NCI-H2107 treated with DMSO at 0.1 percent for 48 hours (cell line): ENCODE results near the gene KEL.

Source experiments
- DNase-seq: peaks from one replicate; lab custom pipeline; 2025; ENCODE audit not compliant: unreplicated experiment; lab: John Stamatoyannopoulos, UW

Gene KEL

DNA sequence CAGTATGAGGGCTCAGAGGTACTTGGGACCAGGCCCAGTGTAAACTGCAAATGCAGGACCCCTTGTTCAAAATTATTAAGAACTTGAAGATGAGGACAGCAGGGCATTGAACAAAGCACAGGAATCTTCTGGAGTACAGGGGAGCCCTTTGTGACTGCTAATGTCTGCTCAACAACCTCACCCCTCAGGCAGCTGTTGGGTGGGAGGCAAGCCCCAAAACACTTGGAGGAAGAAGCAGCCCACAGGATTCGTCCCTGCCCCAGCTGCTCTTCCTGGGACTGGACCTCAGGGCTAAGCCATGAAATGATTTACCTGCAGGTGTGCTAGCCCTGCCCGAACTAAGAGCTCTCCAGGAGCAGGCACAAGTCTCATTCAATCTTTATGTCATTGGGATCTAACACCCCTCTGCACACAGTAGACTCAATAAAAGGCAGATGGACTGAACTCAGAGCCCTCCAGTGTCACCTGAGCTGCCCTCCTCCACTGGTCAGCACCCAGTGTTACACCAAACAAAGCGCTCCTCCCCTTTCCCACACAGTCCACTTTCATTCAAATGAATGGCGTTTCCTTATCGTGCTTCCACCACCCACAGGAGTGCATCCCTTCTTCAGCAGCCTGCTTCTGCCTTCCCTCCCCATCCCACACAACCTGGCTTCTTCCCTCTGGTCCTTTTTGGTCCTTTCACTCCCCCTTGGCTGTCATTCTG, 29.6 kb downstream of the KEL start:
- no peak for DNase-seq

DNA sequence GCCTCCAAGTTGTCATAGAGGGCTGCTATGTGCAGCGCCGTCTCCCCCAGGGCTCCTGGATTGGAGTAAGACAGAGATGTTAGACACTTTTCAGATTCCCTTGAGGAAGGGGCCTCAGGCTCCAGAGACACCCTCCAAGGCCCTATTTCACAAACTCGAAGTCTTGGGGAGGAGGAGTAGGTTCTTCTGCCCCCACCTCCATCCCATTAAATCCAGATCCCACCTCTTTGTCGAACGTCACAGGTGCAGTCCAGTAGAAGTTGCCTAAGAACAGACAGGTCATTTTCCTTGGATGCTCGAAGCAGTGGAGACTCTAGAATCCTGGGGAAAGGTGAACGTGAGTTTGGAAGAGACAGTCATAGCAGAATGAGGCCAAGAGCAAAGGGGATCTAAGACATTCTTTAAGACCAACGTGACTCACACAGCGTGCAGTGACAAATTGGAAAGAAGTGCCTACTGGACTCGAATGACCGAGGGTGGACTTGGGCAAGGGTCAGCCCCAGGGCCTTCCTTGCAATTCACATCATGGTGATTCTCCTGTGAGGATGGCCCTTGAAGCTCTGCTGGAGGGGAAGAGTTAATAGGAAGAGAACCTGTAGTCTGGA, 31.9 kb downstream of the KEL start:
- DNase-seq: no peak

DNA sequence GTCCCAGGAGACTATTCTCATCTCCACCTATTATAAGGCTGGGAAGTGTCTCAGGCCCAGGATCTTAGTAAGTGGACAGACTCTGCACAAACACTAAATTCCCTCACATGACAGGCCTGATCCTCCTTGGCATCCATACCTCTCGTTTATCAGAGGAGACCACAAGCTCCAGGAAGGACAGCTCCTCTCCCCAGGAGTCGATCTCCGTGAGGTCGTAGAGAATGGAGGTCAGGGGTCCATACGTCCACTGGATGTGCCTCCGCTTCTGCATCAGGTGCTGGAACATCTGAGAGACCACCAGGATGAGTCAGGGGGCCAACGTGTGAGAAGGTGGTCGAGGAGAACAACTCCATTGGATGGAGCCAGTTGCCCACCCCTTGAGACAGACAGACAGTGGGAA, 34.2 kb downstream of the KEL start:
- no peak for DNase-seq

DNA sequence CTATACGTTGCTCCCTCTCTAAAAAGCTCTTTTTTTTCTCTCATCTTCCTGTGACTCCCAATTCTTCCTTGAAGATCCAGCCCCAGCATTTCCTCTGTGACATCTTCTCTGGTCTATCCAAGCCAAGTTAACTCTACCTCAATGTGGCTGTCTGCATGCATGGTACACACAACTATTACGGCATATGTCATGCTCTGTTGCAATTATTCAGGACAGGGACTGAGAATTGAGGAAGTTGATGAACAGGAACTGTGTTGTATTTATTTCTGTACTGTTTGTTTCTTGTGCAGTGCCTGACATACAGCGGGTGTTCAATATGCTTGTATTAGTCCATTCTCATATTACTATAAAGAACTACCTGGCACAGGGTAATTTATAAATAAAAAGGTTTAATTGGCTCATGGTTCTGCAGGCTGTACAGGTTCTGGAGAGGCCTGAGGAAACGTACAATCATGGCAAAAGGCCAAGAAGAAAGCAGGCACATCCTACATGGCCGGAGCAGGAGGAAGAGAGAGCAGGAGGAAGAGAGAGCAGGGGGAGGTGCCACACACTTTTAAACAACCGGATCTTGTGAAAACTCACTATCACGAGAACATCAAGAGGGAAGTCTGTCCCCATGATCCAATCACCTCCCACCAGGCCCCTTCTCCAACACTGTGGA, 34.9 kb downstream of the KEL start:
- no peak for DNase-seq

- no peak for DNase-seq
These were observed 36.8 kb downstream of the KEL start for GRCh38 chr7:142925413-142925812.

GRCh38 chr7:142923391-142923790, 38.8 kb downstream of the KEL start:
- DNase-seq: no peak

DNA sequence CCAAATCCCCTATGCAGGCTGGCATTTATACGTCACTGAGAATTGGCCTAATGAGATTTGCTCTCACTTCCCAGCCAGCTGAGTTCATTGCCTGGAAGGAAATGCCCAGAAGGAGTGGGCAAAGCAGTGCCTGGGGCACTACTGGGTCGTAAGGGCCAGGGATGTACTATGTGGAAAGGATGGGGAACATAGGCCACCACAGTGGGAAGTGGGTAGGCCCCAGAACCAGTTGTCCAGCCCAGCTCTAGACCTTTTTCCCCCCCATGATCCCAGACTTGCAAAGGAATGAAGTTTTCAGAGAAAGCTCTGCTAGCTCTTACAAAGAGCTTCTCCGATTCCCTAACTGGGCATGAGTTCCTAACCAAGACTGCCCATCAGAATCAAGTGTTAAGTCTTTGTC, 42.5 kb downstream of the KEL start:
- DNase-seq: no peak

DNA sequence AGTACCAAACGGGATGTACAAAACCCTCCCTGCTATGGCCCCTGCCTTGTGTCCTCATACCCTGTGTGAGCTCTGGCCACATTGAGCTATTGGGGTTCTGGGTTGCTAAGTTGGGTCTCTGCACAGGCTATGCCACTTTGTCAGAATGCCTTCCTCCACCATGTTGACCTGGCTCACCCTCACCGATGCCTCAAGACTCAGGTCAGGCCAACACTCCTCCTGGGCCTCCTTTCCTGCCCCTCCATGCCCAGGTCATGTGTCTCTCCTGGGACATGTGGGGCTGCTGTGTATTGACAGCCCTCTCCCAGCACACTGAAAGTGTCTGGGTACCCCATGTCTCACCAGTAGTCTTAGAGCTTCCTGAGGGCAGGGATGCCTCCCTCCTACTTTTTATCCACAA, 43.3 kb downstream of the KEL start:
- no peak for DNase-seq

GRCh38 chr7:142917447-142917846, 44.7 kb downstream of the KEL start:
- no peak for DNase-seq

DNA sequence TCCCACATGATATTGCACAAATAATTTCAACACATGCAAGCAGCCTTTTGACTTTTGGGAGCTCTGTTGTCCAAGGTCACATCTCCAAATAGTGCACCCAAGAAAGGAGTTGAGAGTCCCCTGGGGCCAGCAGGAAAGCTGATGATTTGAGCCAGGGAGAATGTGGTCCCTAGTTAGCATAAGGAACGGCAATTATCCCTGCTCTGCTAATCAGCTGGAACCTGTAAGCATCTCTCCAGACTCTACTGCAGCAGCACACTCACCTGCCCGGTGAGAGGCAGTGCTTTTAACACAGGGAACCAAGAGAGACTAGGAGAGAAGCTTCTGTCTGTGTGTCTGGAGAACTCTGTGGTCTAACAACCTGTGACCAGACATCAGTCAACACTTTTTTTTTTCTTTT, 45.7 kb downstream of the KEL start:
- no peak for DNase-seq

- no peak for DNase-seq
These were observed 46.8 kb downstream of the KEL start for GRCh38 chr7:142915315-142915714.

DNA sequence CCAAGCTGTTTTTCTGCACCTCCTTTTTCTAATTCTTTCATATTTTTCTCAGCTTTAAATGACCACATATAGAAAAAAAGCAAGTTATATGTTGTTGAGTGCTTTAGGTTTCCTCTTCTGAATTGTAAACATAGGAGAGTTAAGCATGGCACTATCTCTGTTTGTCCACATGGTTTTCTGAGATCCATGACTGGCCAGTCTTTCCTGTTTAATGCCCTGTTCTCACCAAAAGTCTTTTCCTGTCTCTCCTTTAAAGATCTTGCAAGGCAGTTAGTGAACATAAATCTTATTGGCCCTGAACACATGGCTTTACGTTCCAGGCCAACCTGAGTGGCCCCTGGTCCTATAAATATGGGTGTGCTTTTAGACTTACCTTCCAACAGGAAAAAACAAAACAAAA, 48.0 kb downstream of the KEL start:
- DNase-seq: no peak

DNA sequence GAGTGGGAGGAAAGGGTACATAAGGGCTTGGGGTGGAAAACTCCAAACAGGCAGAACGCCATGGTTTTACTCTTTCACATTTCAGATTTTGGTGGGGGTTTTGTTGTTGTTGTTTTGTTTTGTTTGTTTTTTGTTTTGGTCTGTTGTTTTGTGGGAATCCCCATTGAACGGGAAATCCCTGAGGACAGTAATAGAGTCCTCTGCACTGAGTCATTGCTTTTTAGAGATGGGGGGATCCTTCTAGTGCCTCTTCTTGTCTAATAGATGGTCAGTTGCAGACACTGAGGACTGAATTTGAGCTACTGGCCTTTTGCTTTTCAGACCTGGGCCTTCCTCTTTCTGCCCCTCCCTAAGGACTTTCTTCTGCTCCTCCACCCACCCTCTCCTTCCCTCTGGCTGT, 48.6 kb downstream of the KEL start:
- DNase-seq: no peak

- DNase-seq: no peak
These were observed 49.1 kb downstream of the KEL start for GRCh38 chr7:142913051-142913450.

GRCh38 chr7:142910481-142910880, 51.7 kb downstream of the KEL start:
- DNase-seq: no peak

GRCh38 chr7:142910031-142910433, 52.1 kb downstream of the KEL start:
- no peak for DNase-seq

- no peak for DNase-seq
These were observed 53.0 kb downstream of the KEL start for GRCh38 chr7:142908921-142909890.

GRCh38 chr7:142908290-142908689, 53.9 kb downstream of the KEL start:
- no peak for DNase-seq

DNA sequence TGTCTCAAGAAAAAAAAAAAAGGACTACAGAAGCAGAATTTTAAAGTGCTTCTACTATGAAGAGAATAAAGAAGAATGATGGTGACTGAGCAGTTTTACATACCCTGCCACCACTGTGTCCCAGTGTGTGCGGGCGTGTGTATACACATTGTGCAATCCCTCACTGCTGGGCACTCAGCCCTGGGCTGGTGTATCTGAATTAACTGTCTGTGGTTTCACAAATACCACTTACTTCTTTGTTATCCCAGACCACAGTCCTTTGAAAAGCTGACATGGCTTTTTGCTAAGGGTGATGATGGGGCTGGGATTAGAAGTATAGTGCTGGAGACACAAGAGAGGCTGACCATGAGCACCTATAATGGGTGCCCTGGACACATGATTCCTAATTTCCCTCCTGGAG, 55.5 kb downstream of the KEL start:
- DNase-seq: no peak

DNA sequence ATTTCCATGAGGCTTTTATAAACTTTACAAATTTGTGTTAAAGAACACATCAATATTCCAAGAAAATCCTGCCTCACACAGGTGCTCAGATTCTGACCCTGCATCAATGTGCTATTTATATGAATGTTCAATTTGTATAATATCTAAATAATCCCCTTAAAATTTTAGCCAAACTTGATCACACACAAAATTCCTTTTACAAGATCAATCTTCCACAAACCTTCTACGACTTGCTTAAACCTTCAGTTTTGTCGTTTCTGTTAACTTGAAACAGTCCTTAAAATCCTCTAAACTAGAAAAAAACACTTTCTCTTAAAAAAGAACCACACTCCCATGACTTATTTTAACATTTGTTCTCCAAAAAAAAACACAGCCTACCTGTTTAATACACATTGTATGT, 56.4 kb downstream of the KEL start:
- DNase-seq: no peak

DNA sequence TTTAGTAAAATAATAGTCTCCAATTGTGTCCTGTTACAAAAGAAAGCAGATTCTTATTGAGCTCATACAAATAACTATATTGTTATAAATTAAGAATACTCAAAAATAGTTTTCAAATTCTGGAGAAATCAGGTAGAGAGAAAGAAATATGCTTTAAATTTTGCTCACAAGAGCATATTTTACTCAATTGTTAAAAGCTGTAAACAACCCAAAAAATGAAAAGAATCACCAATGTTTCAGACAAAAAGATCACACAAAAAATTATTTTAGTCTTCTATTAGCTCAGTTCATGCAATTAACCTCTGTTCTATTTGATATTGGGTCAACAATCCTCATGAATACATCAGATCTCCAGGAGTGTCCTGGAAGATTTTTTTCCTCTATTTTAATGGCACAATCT, 58.0 kb downstream of the KEL start:
- DNase-seq: no peak
